ENCODE data around the gene JAKMIP1. TPM values are rescaled to one million over a fixed set of nuclear protein-coding genes. Genes with fewer than 3 reads are reported as not detected.

Gene JAKMIP1
- total and polyA plus RNA-seq, 2 experiments from 2014 or later = not detected

GRCh38 chr4:6002926-6003325, 197.4 kb downstream of the JAKMIP1 start:
- Histone ChIP-seq H3K4me2 (ENCODE audit: unreplicated experiment) (no peak overlapping the region), H4K20me1 (ENCODE audit: insufficient read depth) (no peaks in the 10 kb centered on the region), H3K9ac (no peak overlapping the region), H3K27me3 (replicated peaks; ENCODE audit: insufficient read depth) (no peaks in the 10 kb centered on the region), H3K79me2 (ENCODE audit: insufficient read depth) (no peaks in the 10 kb centered on the region), H3K9me3 (ENCODE audit: low read depth) (no peaks in the 10 kb centered on the region), H3F3A (ENCODE audit: insufficient read depth) (no peaks in the 10 kb centered on the region), H3K36me3 (ENCODE audit: low read depth) (no peaks in the 10 kb centered on the region), H3K27ac (no peak overlapping the region), H3K4me3 (no peak overlapping the region), H3K9me2 (ENCODE audit: insufficient read depth) (no peaks in the 10 kb centered on the region), H3K4me1 (ENCODE audit: insufficient read depth) (no peaks in the 10 kb centered on the region), H2AFZ (no peak overlapping the region)
- in situ Hi-C loops (cut with MboI) = no loop called here
- TF ChIP-seq EZH2phosphoT487 (IDR thresholded peaks at IDR 0.05; ENCODE audit: insufficient read depth, low read depth) = no peak
- WGBS, 2 experiments (ENCODE audit: low coverage in 1 of 2, low lambda C conversion rate in 2 of 2, missing lambda C conversion rate in 2 of 2) = 21 to 28% methylated on average over 3 of the region's 3 CpGs
- no peak for DNase-seq

DNA sequence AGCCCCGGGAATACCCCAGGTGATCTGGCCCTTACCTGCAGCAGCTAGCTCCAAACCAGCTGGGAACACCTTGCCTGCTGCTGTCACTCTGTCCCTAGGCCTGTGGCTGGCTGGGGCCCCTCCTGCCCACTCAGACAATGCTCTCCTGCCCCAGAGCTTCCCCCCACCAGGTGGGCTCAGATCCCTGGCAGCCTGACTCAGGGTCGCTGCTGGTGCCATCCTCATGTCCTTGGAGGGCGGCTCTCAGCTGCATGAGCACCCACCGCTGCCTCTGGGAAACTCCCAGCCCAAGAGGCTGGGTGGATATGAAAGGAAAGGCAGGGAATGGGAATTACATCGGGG, 197.9 kb downstream of the JAKMIP1 start:
- Histone ChIP-seq H3K9me3 (ENCODE audit: low read depth) (no peaks in the 10 kb centered on the region), H3K27ac (no peak overlapping the region), H3F3A (ENCODE audit: insufficient read depth) (no peaks in the 10 kb centered on the region), H4K20me1 (ENCODE audit: insufficient read depth) (no peaks in the 10 kb centered on the region), H3K79me2 (ENCODE audit: insufficient read depth) (no peaks in the 10 kb centered on the region), H3K4me2 (ENCODE audit: unreplicated experiment) (no peak overlapping the region), H3K36me3 (ENCODE audit: low read depth) (no peaks in the 10 kb centered on the region), H3K4me3 (no peak overlapping the region), H2AFZ (no peak overlapping the region), H3K27me3 (replicated peaks; ENCODE audit: insufficient read depth) (no peaks in the 10 kb centered on the region), H3K9me2 (ENCODE audit: insufficient read depth) (no peaks in the 10 kb centered on the region), H3K9ac (no peak overlapping the region), H3K4me1 (ENCODE audit: insufficient read depth) (no peaks in the 10 kb centered on the region)
- WGBS, 2 experiments (ENCODE audit: low coverage in 1 of 2, low lambda C conversion rate in 2 of 2, missing lambda C conversion rate in 2 of 2) = 27 to 29% methylated on average over 5 of the region's 5 CpGs
- TF ChIP-seq EZH2 (IDR thresholded peaks at IDR 0.05; ENCODE audit: insufficient read depth, poor library complexity, severe bottlenecking) (no peak), EZH2phosphoT487 (IDR thresholded peaks at IDR 0.05; ENCODE audit: insufficient read depth, low read depth) (no peak)
- in situ Hi-C loops (cut with MboI) = no loop called here
- no peak for DNase-seq

- H3K4me2 ChIP-seq (ENCODE audit: unreplicated experiment) = no peak overlapping the region
- H3K9ac ChIP-seq = no peak overlapping the region
- H3K9me3 ChIP-seq (ENCODE audit: low read depth) = no peaks in the 10 kb centered on the region
- DNase-seq = no peak
- no peaks in the 10 kb centered on the region for H3K36me3 ChIP-seq (ENCODE audit: low read depth)
- WGBS, 2 experiments (ENCODE audit: low coverage in 1 of 2, low lambda C conversion rate in 2 of 2, missing lambda C conversion rate in 2 of 2) = 24 to 42% methylated on average over 6 of the region's 6 CpGs
- no peaks in the 10 kb centered on the region for H4K20me1 ChIP-seq (ENCODE audit: insufficient read depth)
- TF ChIP-seq EZH2 (IDR thresholded peaks at IDR 0.05; ENCODE audit: insufficient read depth, poor library complexity, severe bottlenecking) = no peak
- no peak for TF ChIP-seq EZH2phosphoT487 (IDR thresholded peaks at IDR 0.05; ENCODE audit: insufficient read depth, low read depth)
- H3F3A ChIP-seq (ENCODE audit: insufficient read depth) = no peaks in the 10 kb centered on the region
- no peaks in the 10 kb centered on the region for H3K9me2 ChIP-seq (ENCODE audit: insufficient read depth)
- H2AFZ ChIP-seq = no peak overlapping the region
- H3K27ac ChIP-seq = no peak overlapping the region
- no peaks in the 10 kb centered on the region for H3K4me1 ChIP-seq (ENCODE audit: insufficient read depth)
- H3K27me3 ChIP-seq (replicated peaks; ENCODE audit: insufficient read depth) = no peaks in the 10 kb centered on the region
- in situ Hi-C loops (cut with MboI) = no loop called here
- H3K79me2 ChIP-seq (ENCODE audit: insufficient read depth) = no peaks in the 10 kb centered on the region
- no peak overlapping the region for H3K4me3 ChIP-seq
Observed at GRCh38 chr4:6001680-6002491, 198.5 kb downstream of the JAKMIP1 start.

DNA sequence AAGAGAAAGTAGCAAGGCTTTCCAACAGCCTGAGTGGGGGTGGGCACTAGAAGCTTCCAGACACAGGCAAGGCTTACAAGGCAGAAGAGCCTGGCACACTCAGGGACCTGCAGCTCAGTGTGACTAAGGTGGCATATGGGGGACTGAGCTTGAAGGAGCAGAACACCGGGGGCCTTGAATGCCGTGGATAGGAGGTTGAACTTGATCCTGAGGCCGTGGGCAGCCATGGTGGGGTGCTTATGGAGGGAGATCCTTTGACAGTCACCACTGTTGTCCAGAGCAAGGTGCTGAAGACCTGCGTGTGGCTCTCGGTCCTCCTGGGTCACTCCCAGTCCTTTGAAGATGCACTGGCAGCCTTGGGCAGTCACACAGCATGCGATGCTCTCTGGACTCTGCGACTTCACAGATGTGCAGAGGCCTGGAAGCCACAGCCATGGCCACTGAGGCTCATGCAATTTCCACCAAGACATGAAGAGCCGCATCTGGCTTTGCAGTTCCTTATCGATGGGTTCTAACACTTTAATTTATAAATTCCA, 200.5 kb downstream of the JAKMIP1 start:
- H3K27ac ChIP-seq = no peak overlapping the region
- H3K27me3 ChIP-seq (replicated peaks; ENCODE audit: insufficient read depth) = no peaks in the 10 kb centered on the region
- no peaks in the 10 kb centered on the region for H3K79me2 ChIP-seq (ENCODE audit: insufficient read depth)
- no peaks in the 10 kb centered on the region for H3K9me2 ChIP-seq (ENCODE audit: insufficient read depth)
- no peak overlapping the region for H2AFZ ChIP-seq
- WGBS, 2 experiments (ENCODE audit: low coverage in 1 of 2, low lambda C conversion rate in 2 of 2, missing lambda C conversion rate in 2 of 2) = 40 to 43% methylated on average over 9 of the region's 9 CpGs
- H3K4me2 ChIP-seq (ENCODE audit: unreplicated experiment) = no peak overlapping the region
- H3K9me3 ChIP-seq (ENCODE audit: low read depth) = no peaks in the 10 kb centered on the region
- in situ Hi-C loops (cut with MboI) = no loop called here
- no peak for DNase-seq
- H3K4me1 ChIP-seq (ENCODE audit: insufficient read depth) = no peaks in the 10 kb centered on the region
- no peak overlapping the region for H3K4me3 ChIP-seq
- H4K20me1 ChIP-seq (ENCODE audit: insufficient read depth) = no peaks in the 10 kb centered on the region
- no peaks in the 10 kb centered on the region for H3K36me3 ChIP-seq (ENCODE audit: low read depth)
- no peaks in the 10 kb centered on the region for H3F3A ChIP-seq (ENCODE audit: insufficient read depth)
- no peak for TF ChIP-seq EZH2phosphoT487 (IDR thresholded peaks at IDR 0.05; ENCODE audit: insufficient read depth, low read depth)
- TF ChIP-seq EZH2 (IDR thresholded peaks at IDR 0.05; ENCODE audit: insufficient read depth, poor library complexity, severe bottlenecking) = no peak
- no peak overlapping the region for H3K9ac ChIP-seq

Data from GM23248 (cell line).